ENCODE measurements around the gene ANXA8.

Gene ANXA8

GRCh38 chr10:47438857-47439474, 44.9 kb downstream of the ANXA8 start:
- peak; percentile 92 for TF ChIP-seq CTCF (conservative IDR thresholded peaks at IDR 0.05; ENCODE audit: low read depth, low read length)
- no peak overlapping the region for H3K4me3 ChIP-seq (ENCODE audit: low read depth, low read length)
- DNase-seq (ENCODE audit: low read depth), result peak; percentile 91

GRCh38 chr10:47435081-47435480, 48.8 kb downstream of the ANXA8 start:
- no peak for TF ChIP-seq CTCF (conservative IDR thresholded peaks at IDR 0.05; ENCODE audit: low read depth, low read length)
- DNase-seq (ENCODE audit: low read depth), result no peak
- H3K4me3 ChIP-seq (ENCODE audit: low read depth, low read length), result no peak overlapping the region

GRCh38 chr10:47425813-47426419, 58.0 kb downstream of the ANXA8 start:
- TF ChIP-seq CTCF (conservative IDR thresholded peaks at IDR 0.05; ENCODE audit: low read depth, low read length), result no peak
- no peak overlapping the region for H3K4me3 ChIP-seq (ENCODE audit: low read depth, low read length)
- DNase-seq (ENCODE audit: low read depth), result no peak

GRCh38 chr10:47424231-47424630, 59.7 kb downstream of the ANXA8 start:
- H3K4me3 ChIP-seq (ENCODE audit: low read depth, low read length), result no peak overlapping the region
- TF ChIP-seq CTCF (conservative IDR thresholded peaks at IDR 0.05; ENCODE audit: low read depth, low read length), result no peak
- DNase-seq (ENCODE audit: low read depth), result no peak

- no peak for DNase-seq (ENCODE audit: low read depth)
- H3K4me3 ChIP-seq (ENCODE audit: low read depth, low read length), result no peak overlapping the region
- TF ChIP-seq CTCF (conservative IDR thresholded peaks at IDR 0.05; ENCODE audit: low read depth, low read length), result no peak
These were observed 60.4 kb downstream of the ANXA8 start for GRCh38 chr10:47423476-47423875.

- peak; percentile 86 for DNase-seq (ENCODE audit: low read depth)
- TF ChIP-seq CTCF (conservative IDR thresholded peaks at IDR 0.05; ENCODE audit: low read depth, low read length), result no peak
- no peak overlapping the region for H3K4me3 ChIP-seq (ENCODE audit: low read depth, low read length)
These were observed 62.6 kb downstream of the ANXA8 start for GRCh38 chr10:47421057-47421952.

All from choroid plexus epithelial cell (primary cell).